ENCODE data around the gene PWWP2A. TPM values are rescaled to one million over a fixed set of nuclear protein-coding genes. Genes with fewer than 3 reads are reported as not detected.

Gene PWWP2A
- total and polyA plus RNA-seq, 10 donors, result 8.5 to 36.7 (median 25.8) TPM

DNA sequence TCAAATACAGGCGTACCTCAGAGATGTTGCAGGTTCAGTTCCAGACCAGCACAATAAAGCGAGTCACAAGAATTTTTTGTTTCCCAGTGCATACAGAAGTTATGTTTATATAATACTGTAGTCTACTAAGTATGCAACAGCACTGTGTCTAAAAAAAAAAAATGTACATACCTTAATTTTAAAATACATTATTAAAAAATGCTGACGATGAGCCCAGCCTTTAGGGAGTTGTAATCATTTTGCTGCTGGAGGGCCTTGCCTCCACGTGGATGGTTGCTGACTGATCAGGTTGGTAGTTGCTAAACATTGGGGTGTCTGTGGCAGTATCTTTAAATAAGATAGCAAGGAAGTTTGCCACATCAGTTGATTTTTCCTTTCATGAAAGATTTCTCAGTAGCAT, 62.0 kb downstream of the PWWP2A start:
- no peak for DNase-seq
- no peaks in the 10 kb centered on the region for H3K4me1 ChIP-seq
- TF ChIP-seq POLR2A (IDR thresholded peaks at IDR 0.05) (no peak), POLR2AphosphoS5 (IDR thresholded peaks at IDR 0.05) (no peak)
- TF ChIP-seq, protein P1, sequence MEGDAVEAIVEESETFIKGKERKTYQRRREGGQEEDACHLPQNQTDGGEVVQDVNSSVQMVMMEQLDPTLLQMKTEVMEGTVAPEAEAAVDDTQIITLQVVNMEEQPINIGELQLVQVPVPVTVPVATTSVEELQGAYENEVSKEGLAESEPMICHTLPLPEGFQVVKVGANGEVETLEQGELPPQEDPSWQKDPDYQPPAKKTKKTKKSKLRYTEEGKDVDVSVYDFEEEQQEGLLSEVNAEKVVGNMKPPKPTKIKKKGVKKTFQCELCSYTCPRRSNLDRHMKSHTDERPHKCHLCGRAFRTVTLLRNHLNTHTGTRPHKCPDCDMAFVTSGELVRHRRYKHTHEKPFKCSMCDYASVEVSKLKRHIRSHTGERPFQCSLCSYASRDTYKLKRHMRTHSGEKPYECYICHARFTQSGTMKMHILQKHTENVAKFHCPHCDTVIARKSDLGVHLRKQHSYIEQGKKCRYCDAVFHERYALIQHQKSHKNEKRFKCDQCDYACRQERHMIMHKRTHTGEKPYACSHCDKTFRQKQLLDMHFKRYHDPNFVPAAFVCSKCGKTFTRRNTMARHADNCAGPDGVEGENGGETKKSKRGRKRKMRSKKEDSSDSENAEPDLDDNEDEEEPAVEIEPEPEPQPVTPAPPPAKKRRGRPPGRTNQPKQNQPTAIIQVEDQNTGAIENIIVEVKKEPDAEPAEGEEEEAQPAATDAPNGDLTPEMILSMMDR (IDR thresholded peaks at IDR 0.05 in 8 of 11, conservative IDR thresholded peaks at IDR 0.05 in 3 of 11), result no peak
- 96 to 99% (median 98%) methylated on average over 4 of the region's 4 CpGs for WGBS, 5 donors
- H3K27me3 ChIP-seq (replicated peaks in 1 of 7), result no peaks in the 10 kb centered on the region
- no peak overlapping the region for H3K4me3 ChIP-seq
- H3K9me3 ChIP-seq, result no peaks in the 10 kb centered on the region
- H3K27ac ChIP-seq, result no peak overlapping the region
- intact Hi-C loops (cut with DNase I; ENCODE audit: low total_unique reads), result no loop called here
- peaks cover 0 to 100% (median 77%) of the 10 kb centered on the region in 6 donors for H3K36me3 ChIP-seq

DNA sequence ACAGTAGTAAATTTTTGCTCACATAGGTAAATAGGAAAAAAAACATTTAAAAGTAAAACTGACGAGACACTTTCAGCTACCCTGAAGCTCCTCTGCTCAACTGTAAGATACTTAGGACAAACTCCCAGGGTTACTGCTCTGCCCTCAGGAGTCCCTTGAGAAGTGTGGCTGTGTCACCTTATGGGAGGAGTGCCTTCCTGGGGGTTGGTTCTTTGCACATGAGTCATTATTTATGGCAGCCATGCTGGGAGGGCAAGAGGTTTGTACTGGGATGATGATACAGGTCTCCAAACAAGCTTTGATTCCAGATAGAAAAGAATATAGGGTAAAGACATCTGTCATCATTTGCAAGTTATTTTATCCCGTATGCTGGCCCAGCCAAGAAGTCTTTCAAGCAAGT, 64.4 kb downstream of the PWWP2A start:
- no peak for TF ChIP-seq POLR2A (IDR thresholded peaks at IDR 0.05)
- Histone ChIP-seq H3K27ac (no peak overlapping the region), H3K27me3 (replicated peaks in 1 of 7) (no peaks in the 10 kb centered on the region), H3K9me3 (no peaks in the 10 kb centered on the region), H3K4me1 (no peaks in the 10 kb centered on the region), H3K4me3 (no peak overlapping the region), H3K36me3 (peaks cover 10 to 100% (median 79%) of the 10 kb centered on the region in 6 donors)
- no peak for DNase-seq
- 94 to 98% (median 97%) methylated on average over 2 of the region's 2 CpGs for WGBS, 5 donors
- intact Hi-C loops (cut with DNase I; ENCODE audit: low total_unique reads), result no loop called here

DNA sequence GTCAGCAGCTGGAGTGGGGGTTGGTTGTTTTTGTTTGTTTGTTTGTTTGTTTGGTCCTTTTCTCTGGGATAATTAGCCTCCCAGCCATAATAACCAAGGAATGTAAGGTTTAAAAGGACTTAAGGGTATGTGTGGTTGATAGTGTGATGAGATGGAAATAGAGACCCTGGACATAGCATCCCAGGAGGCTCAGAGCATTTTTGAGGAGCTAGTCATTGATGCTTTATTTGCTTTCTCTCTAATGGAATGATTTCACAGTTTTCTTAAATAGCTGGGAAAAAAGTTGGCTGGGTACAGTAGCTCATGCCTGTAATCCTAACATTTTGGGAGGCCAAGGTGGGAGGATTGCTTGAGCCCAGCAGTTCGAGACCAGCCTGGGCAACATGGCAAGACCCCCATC, 65.2 kb downstream of the PWWP2A start:
- H3K27ac ChIP-seq, result no peak overlapping the region
- DNase-seq, result no peak
- WGBS, 5 donors, result 83 to 100% (median 95%) methylated on average over 1 of the region's 1 CpG
- no peaks in the 10 kb centered on the region for H3K9me3 ChIP-seq
- no peak for TF ChIP-seq POLR2AphosphoS5 (IDR thresholded peaks at IDR 0.05)
- TF ChIP-seq, protein P1 (IDR thresholded peaks at IDR 0.05 in 8 of 11, conservative IDR thresholded peaks at IDR 0.05 in 3 of 11), result no peak
- no peak for TF ChIP-seq POLR2A (IDR thresholded peaks at IDR 0.05)
- no peaks in the 10 kb centered on the region for H3K27me3 ChIP-seq (replicated peaks in 1 of 7)
- H3K4me1 ChIP-seq, result no peaks in the 10 kb centered on the region
- H3K36me3 ChIP-seq, result peaks cover 12 to 100% (median 81%) of the 10 kb centered on the region in 6 donors
- intact Hi-C loops (cut with DNase I; ENCODE audit: low total_unique reads), result no loop called here
- H3K4me3 ChIP-seq, result no peak overlapping the region

DNA sequence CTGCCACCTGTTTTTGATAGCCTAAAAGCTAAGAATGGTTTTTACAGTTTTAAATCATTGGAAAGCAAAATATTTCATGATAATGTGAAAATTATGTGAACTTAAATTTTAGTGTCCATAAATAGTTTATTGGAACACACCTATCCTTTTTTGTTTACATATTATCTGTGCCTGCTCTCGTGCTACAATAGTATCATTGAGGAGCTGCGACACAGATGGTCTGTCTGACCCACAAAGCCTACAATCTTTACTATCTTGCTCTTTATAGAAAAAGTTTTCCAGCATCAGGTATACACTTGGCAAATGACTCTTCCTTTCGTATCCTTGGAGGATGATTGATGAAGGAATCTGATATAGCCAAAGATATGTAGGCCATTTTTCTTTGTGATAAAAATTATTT, 70.2 kb downstream of the PWWP2A start:
- Histone ChIP-seq H3K27ac (no peak overlapping the region), H3K4me1 (no peaks in the 10 kb centered on the region), H3K36me3 (peaks cover 12 to 100% (median 67%) of the 10 kb centered on the region in 6 donors), H3K9me3 (no peaks in the 10 kb centered on the region), H3K27me3 (replicated peaks in 1 of 7) (no peaks in the 10 kb centered on the region), H3K4me3 (no peak overlapping the region)
- intact Hi-C loops (cut with DNase I; ENCODE audit: low total_unique reads), result no loop called here
- 66 to 98% (median 80%) methylated on average over 3 of the region's 3 CpGs for WGBS, 5 donors
- DNase-seq, result no peak
- TF ChIP-seq, protein P1 (IDR thresholded peaks at IDR 0.05 in 8 of 11, conservative IDR thresholded peaks at IDR 0.05 in 3 of 11), result no peak
- TF ChIP-seq POLR2A (IDR thresholded peaks at IDR 0.05) (no peak), POLR2AphosphoS5 (IDR thresholded peaks at IDR 0.05) (no peak)

DNA sequence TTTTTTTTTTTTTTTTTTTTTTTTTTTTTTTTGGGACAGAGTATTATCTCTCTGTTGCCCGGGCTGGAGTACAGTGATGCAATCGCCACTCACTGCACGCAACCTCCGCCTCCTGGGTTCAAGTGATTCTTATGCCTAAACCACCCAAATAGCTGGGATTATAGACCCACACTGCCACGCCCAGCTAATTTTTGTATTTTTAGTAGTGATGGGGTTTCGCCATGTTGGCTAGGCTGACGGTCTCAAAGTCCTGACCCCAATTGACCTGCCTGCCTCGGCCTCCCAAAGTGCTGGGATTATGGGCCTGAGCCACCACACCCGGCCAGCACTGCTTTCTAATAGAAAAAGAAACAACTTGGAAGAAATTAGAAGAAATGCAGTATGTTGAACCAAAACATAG, 71.1 kb downstream of the PWWP2A start:
- Histone ChIP-seq H3K27ac (no peak overlapping the region), H3K27me3 (replicated peaks in 1 of 7) (no peaks in the 10 kb centered on the region), H3K4me3 (no peak overlapping the region), H3K9me3 (no peaks in the 10 kb centered on the region), H3K4me1 (no peaks in the 10 kb centered on the region), H3K36me3 (peaks cover 12 to 100% (median 60%) of the 10 kb centered on the region in 6 donors)
- DNase-seq, result no peak
- WGBS, 5 donors, result 85 to 95% (median 92%) methylated on average over 9 of the region's 9 CpGs
- TF ChIP-seq POLR2AphosphoS5 (IDR thresholded peaks at IDR 0.05) (no peak), POLR2A (IDR thresholded peaks at IDR 0.05) (no peak)
- TF ChIP-seq, protein P1 (IDR thresholded peaks at IDR 0.05 in 8 of 11, conservative IDR thresholded peaks at IDR 0.05 in 3 of 11), result no peak
- intact Hi-C loops (cut with DNase I; ENCODE audit: low total_unique reads), result no loop called here
